Neural crest cell (in vitro differentiated cells): ENCODE measurements around the gene KIRREL1. TPM values are rescaled to one million over a fixed set of nuclear protein-coding genes. Genes with fewer than 3 reads are reported as not detected.
A peak's percentile ranks its signal among the peaks of the same experiment; 100 is the strongest.

Experiments used
- DNase-seq: peaks from one replicate; pipeline ENCODE4 v3.0.0; 2021; ENCODE audit warnings: low read depth, mixed read lengths, low spot score
- H3K27ac Mint-ChIP-seq: one replicate; pipeline ENCODE4 v1.8.0; 2021; ENCODE audit warnings: mild to moderate bottlenecking, mixed read lengths; ENCODE audit not compliant: unreplicated experiment
- H3K27me3 Mint-ChIP-seq: 2 replicates; pipeline ENCODE4 v1.8.0; 2021; ENCODE audit warnings: low read depth, mild to moderate bottlenecking, mixed read lengths
- H3K36me3 Mint-ChIP-seq: 2 replicates; pipeline ENCODE4 v1.8.0; 2021; ENCODE audit warnings: low read depth, mild to moderate bottlenecking, mixed read lengths
- H3K4me1 Mint-ChIP-seq: 2 replicates; pipeline ENCODE4 v1.8.0; 2021; ENCODE audit warnings: mixed read lengths
- H3K4me3 Mint-ChIP-seq: one replicate; pipeline ENCODE4 v1.8.0; 2021; ENCODE audit warnings: mild to moderate bottlenecking, mixed read lengths
- H3K9me3 Mint-ChIP-seq: 2 replicates; pipeline ENCODE4 v1.8.0; 2021; ENCODE audit warnings: mixed read lengths
- CTCF ChIP-seq: fragments of 200-600 bp; sonication (generic); conservative IDR thresholded peaks from 2 replicates; pipeline ENCODE4 v1.5.0; 2021; ENCODE audit warnings: antibody characterized with exemption, mild to moderate bottlenecking
- long read RNA-seq: library from polyadenylated mRNA; unstranded; transcript quantifications from one replicate; pipeline ENCODE4 v2.0.0, GENCODE V29; 2020
- total RNA-seq: library from RNA; stranded (reverse); gene quantifications from 2 replicates; pipeline ENCODE4 v1.2.1, GENCODE V29; 2021

The KIRREL1 gene
- 64.9 and 68.0 TPM in 2 replicates for total RNA-seq
- long read RNA-seq, partial matches to known transcripts, result 0 of 15 reads
- long read RNA-seq, other reads (novel, unspliced or antisense), result 14 of 15 reads

- Mint-ChIP-seq H3K4me1 (peaks cover 36% of the 10 kb centered on the region), H3K4me3 (peak within 1 kb of the TSS; percentile 90), H3K36me3 (no peaks in the 10 kb centered on the region), H3K9me3 (no peaks in the 10 kb centered on the region), H3K27ac (peak within 1 kb of the TSS; percentile 79), H3K27me3 (peaks cover 2% of the 10 kb centered on the region)
- no peak for TF ChIP-seq CTCF
- peak; percentile 45 for DNase-seq
Observed at GRCh38 chr1:157993147-157993917, at the start of gene KIRREL1. TSS of gene KIRREL1 (plus strand) at chr1:157993645. CDS start at chr1:157993677, 32 bp downstream.

- Mint-ChIP-seq H3K4me1 (peaks cover 9% of the 10 kb centered on the region), H3K4me3 (no peak overlapping the region), H3K36me3 (no peaks in the 10 kb centered on the region), H3K27me3 (peaks cover 23% of the 10 kb centered on the region), H3K27ac (no peak overlapping the region), H3K9me3 (peaks cover 3% of the 10 kb centered on the region)
- no peak for DNase-seq
- no peak for TF ChIP-seq CTCF
Observed at GRCh38 chr1:157944663-157945280, 48.7 kb upstream of the KIRREL1 start.

- Mint-ChIP-seq H3K36me3 (no peaks in the 10 kb centered on the region), H3K27ac (no peak overlapping the region), H3K27me3 (peaks cover 30% of the 10 kb centered on the region), H3K4me3 (no peak overlapping the region), H3K4me1 (peaks cover 17% of the 10 kb centered on the region), H3K9me3 (no peaks in the 10 kb centered on the region)
- peak; percentile 63 for TF ChIP-seq CTCF
- peak; percentile 14 for DNase-seq
Observed at GRCh38 chr1:157948312-157949073, 45.0 kb upstream of the KIRREL1 start.

GRCh38 chr1:157949074-157949354, 44.4 kb upstream of the KIRREL1 start:
- no peak overlapping the region for H3K27ac Mint-ChIP-seq
- H3K4me3 Mint-ChIP-seq, result no peak overlapping the region
- no peak for TF ChIP-seq CTCF
- H3K4me1 Mint-ChIP-seq, result peaks cover 17% of the 10 kb centered on the region
- no peaks in the 10 kb centered on the region for H3K36me3 Mint-ChIP-seq
- no peak for DNase-seq
- H3K27me3 Mint-ChIP-seq, result peaks cover 30% of the 10 kb centered on the region
- no peaks in the 10 kb centered on the region for H3K9me3 Mint-ChIP-seq

GRCh38 chr1:157951230-157951629, 42.2 kb upstream of the KIRREL1 start:
- TF ChIP-seq CTCF, result no peak
- Mint-ChIP-seq H3K9me3 (no peaks in the 10 kb centered on the region), H3K36me3 (no peaks in the 10 kb centered on the region), H3K27ac (no peak overlapping the region), H3K4me1 (peaks cover 17% of the 10 kb centered on the region), H3K4me3 (no peak overlapping the region), H3K27me3 (peaks cover 27% of the 10 kb centered on the region)
- no peak for DNase-seq
